GM12878 (cell line): ENCODE measurements around the gene LDLRAD4. TPM values are rescaled to one million over a fixed set of nuclear protein-coding genes. Genes with fewer than 3 reads are reported as not detected.

Experiments used
- ATAC-seq: fragments of 200-7000 bp; cut with Tn5 transposase; 3 replicates; pipeline ENCODE4 v1.9.1; 2020; ENCODE audit warnings: mild to moderate bottlenecking, moderate library complexity
- BruUV-seq: library from RNA; stranded (reverse); fragments of 400-500 nt; replicated peaks from 2 replicates; lab custom pipeline; 2021; lab: Mats Ljungman, UMichigan
- CTCF ChIA-PET: fragments of 300-600 bp; sonication (Branson Sonifier 250); formaldehyde crosslinking; extraction: SDS; loops from one replicate; lab custom pipeline; 2021; ENCODE audit warnings: inconsistent platforms; lab: Yijun Ruan, JAX
- POLR2A ChIA-PET: fragments of 350-600 bp; formaldehyde crosslinking; extraction: SDS; loops from one replicate; lab custom pipeline; 2021; ENCODE audit warnings: inconsistent platforms; lab: Charles Lee
- RAD21 ChIA-PET: fragments of 300-600 bp; sonication (Branson Sonifier 250); formaldehyde crosslinking; loops from one replicate; lab custom pipeline; 2023; ENCODE audit warnings: antibody characterized with exemption; ENCODE audit not compliant: unreplicated experiment; lab: Charles Lee
- SMC1A ChIA-PET: fragments of 300-600 bp; sonication (Branson Sonifier 250); formaldehyde crosslinking; loops from one replicate; lab custom pipeline; 2023; ENCODE audit not compliant: unreplicated experiment, uncharacterized antibody; lab: Charles Lee
- DNase-seq: peaks from one replicate; pipeline ENCODE4 v3.0.0-alpha.2; 2011; ENCODE audit warnings: low read depth, low spot score
- FAIRE-seq: peaks from 3 replicates; lab custom pipeline; 2011; peaks lifted over from hg19 to GRCh38; lab: Jason Lieb, UNC
- H2AFZ ChIP-seq: 2 replicates; pipeline ENCODE4 v1.6.0; 2011; ENCODE audit warnings: low read depth, low read length, control low read depth; ENCODE audit not compliant: control insufficient read depth
- H3K27ac ChIP-seq: 2 replicates; pipeline ENCODE4 v1.5.1; 2011; ENCODE audit warnings: control low read depth; ENCODE audit not compliant: control insufficient read depth, insufficient read depth
- H3K27me3 ChIP-seq, 2 experiments: replicated peaks in 1 of 2; 2 replicates each; pipeline versions ENCODE4 v1.6.0 to v1.6.1; 2011; ENCODE audit warnings: low read length in 1 of 2; ENCODE audit not compliant: control insufficient read depth in 2 of 2, insufficient read depth in 2 of 2
- H3K36me3 ChIP-seq, 2 experiments: 2 replicates each; pipeline ENCODE4 v1.5.1; 2011; ENCODE audit warnings: low read length in 1 of 2; ENCODE audit not compliant: control insufficient read depth in 2 of 2, insufficient read depth in 2 of 2
- H3K4me1 ChIP-seq: 2 replicates; pipeline ENCODE4 v1.6.1; 2011; ENCODE audit warnings: mild to moderate bottlenecking, low read length, moderate library complexity, mixed read lengths; ENCODE audit not compliant: control insufficient read depth, insufficient read depth
- H3K4me2 ChIP-seq: 2 replicates; pipeline ENCODE4 v1.6.0; 2011; ENCODE audit warnings: control low read depth; ENCODE audit not compliant: control insufficient read depth, insufficient read depth
- H3K4me3 ChIP-seq: fragments of 200-600 bp; sonication (generic); 2 replicates; pipeline ENCODE4 v1.5.1; 2016
- H3K79me2 ChIP-seq: 2 replicates; pipeline ENCODE4 v1.6.0; 2011; ENCODE audit warnings: low read length; ENCODE audit not compliant: control insufficient read depth, insufficient read depth
- H3K9ac ChIP-seq: 2 replicates; pipeline ENCODE4 v1.8.0; 2011; ENCODE audit warnings: low read length, control low read depth, mixed read lengths; ENCODE audit not compliant: control insufficient read depth, insufficient read depth
- H3K9me3 ChIP-seq: replicated peaks from 3 replicates; pipeline ENCODE4 v1.5.1; 2011; ENCODE audit warnings: mild to moderate bottlenecking, low read length; ENCODE audit not compliant: control insufficient read depth, insufficient read depth
- H4K20me1 ChIP-seq: 2 replicates; pipeline ENCODE4 v1.6.0; 2011; ENCODE audit not compliant: control insufficient read depth, insufficient read depth
- CREB1 ChIP-seq: IDR thresholded peaks from 2 replicates; pipeline ENCODE4 v1.6.1; 2012; ENCODE audit warnings: low read depth, mild to moderate bottlenecking, inconsistent platforms
- CTCF ChIP-seq, 3 experiments: IDR thresholded peaks in 2 of 3; conservative IDR thresholded peaks in 1 of 3; 2 replicates each; pipeline ENCODE4 v1.5.1; 2011; ENCODE audit warnings: low read depth in 3 of 3, low read length in 3 of 3, mild to moderate bottlenecking in 3 of 3, control low read depth in 2 of 3, moderate library complexity in 2 of 3, inconsistent platforms in 1 of 3, mixed read lengths in 1 of 3; ENCODE audit not compliant: control insufficient read depth in 2 of 3, insufficient read depth in 1 of 3; ENCODE audit errors: extremely low read depth in 1 of 3
- EP300 ChIP-seq, 2 experiments: fragments of 150-350 bp in 1 of 2; IDR thresholded peaks; 2 replicates each; pipeline ENCODE4 v1.6.1; 2011 to 2012; ENCODE audit warnings: low read depth in 2 of 2, low read length in 2 of 2, borderline replicate concordance in 1 of 2, improper control_type of control experiment in 1 of 2, inconsistent platforms in 1 of 2; ENCODE audit not compliant: control insufficient read depth in 1 of 2
- IKZF2 ChIP-seq, 2 experiments: fragments of 450-650 bp; IDR thresholded peaks; 2 replicates each; pipeline ENCODE4 v1.6.1; 2017; ENCODE audit warnings: mild to moderate bottlenecking in 2 of 2, moderate library complexity in 2 of 2
- MTA2 ChIP-seq: fragments of 450-650 bp; IDR thresholded peaks from 2 replicates; pipeline ENCODE4 v1.6.1; 2016; ENCODE audit warnings: low read depth, mild to moderate bottlenecking, moderate library complexity
- RCOR1 ChIP-seq: conservative IDR thresholded peaks from 2 replicates; pipeline ENCODE4 v1.6.1; 2012; ENCODE audit warnings: low read depth, low read length, improper control_type of control experiment
- WGBS: methylation state at CpG from one replicate; pipeline ENCODE4 v1.1.6; 2016; ENCODE audit warnings: low lambda C conversion rate; ENCODE audit not compliant: insufficient replicate concordance, insufficient coverage; ENCODE audit errors: missing lambda C conversion rate; 5-methylcytosine and 5-hydroxymethylcytosine counted together
- in situ Hi-C: fragments of 300-500 bp; cut with MboI; formaldehyde crosslinking; loops from 9 replicates; pipeline ENCODE4 v1.14.3; 2018; ENCODE audit warnings: mixed read lengths
- intact Hi-C: fragments of 100-400 bp; cut with micrococcal nuclease; formaldehyde crosslinking; loops from one replicate; pipeline ENCODE4 v1.14.2; 2022; ENCODE audit not compliant: unreplicated experiment
- polyA plus RNA-seq, 11 experiments: library from polyadenylated mRNA; depleted of rRNA in 4 of 11; unstranded in 6 of 11; stranded (reverse) in 5 of 11; fragments of >200 nt; fragmentation: Nextera tagmentation in 4 of 11; fragmentation: Illumina TruSeq in 1 of 11; extraction: Ambion mirVana in 4 of 11; extraction: Trizol in 1 of 11; gene quantifications; 1 replicate in 1 of 11; 2 replicates in 10 of 11; pipeline versions ENCODE4 v1.2.1 to v1.2.3, GENCODE V29; 2011 to 2016; ENCODE audit warnings: inconsistent platforms in 2 of 11, missing spikeins in 2 of 11, low read depth in 1 of 11
- total RNA-seq, 4 experiments: library from RNA; depleted of rRNA in 3 of 4; stranded (reverse); fragments of >200 nt in 3 of 4; fragmentation: Illumina TruSeq in 1 of 4; extraction: Trizol in 1 of 4; gene quantifications; 2 replicates each; pipeline versions ENCODE4 v1.2.1 to v1.2.3, GENCODE V29; 2013 to 2021

Gene LDLRAD4
- total and polyA plus RNA-seq, 10 of the 15 experiments (the other 5 are each of a cell fraction or from before 2014, with no cell fraction given), result 2.7 to 16.8 (median 11.2) TPM

GRCh38 chr18:13273800-13274199, 55.2 kb downstream of the LDLRAD4 start:
- Histone ChIP-seq H3K9me3 (no peaks in the 10 kb centered on the region), H3K4me3 (no peak overlapping the region), H3K79me2 (no peaks in the 10 kb centered on the region), H3K27me3 (peaks cover 2 to 5% of the 10 kb centered on the region in 2 experiments; a peak in 3 of 4 replicates), H2AFZ (no peak overlapping the region), H3K36me3 (no peaks in the 10 kb centered on the region), H3K27ac (no peak overlapping the region), H3K9ac (no peak overlapping the region), H3K4me1 (no peaks in the 10 kb centered on the region), H4K20me1 (no peaks in the 10 kb centered on the region), H3K4me2 (no peak overlapping the region)
- ATAC-seq (no peak), FAIRE-seq (no peak), DNase-seq (no peak)
- in situ Hi-C loops, result no loop called here
- BruUV-seq, result no TSS peak
- SMC1A ChIA-PET, result interaction anchor here (1.0 to 1.4 kb wide), 2 partner anchors 10 to 25 kb away, joined by 3 to 4 read pairs; no protein-coding TSS in a partner anchor
- 41% methylated on average over 9 of the region's 9 CpGs for WGBS
- POLR2A ChIA-PET, result no interaction called here
- TF ChIP-seq RCOR1, result no peak
- TF ChIP-seq CTCF (IDR thresholded peaks at IDR 0.05 in 2 of 3, conservative IDR thresholded peaks at IDR 0.05 in 1 of 3; ENCODE audit: control insufficient read depth in 2 of 3, extremely low read depth in 1 of 3, insufficient read depth in 1 of 3, low read depth in 3 of 3, low read length in 3 of 3), result no peak
- TF ChIP-seq MTA2, result no peak
- TF ChIP-seq IKZF2 (IDR thresholded peaks at IDR 0.05), result no peak
- no peak for TF ChIP-seq EP300 (IDR thresholded peaks at IDR 0.05; ENCODE audit: borderline replicate concordance in 1 of 2, control insufficient read depth in 1 of 2, low read depth in 2 of 2, low read length in 2 of 2)
- TF ChIP-seq CREB1, result no peak
- intact Hi-C loops, result loop anchor here (10.0 kb wide), 1 partner anchor 49 kb away; no protein-coding TSS in a partner anchor
- CTCF ChIA-PET, result interaction anchor here (1.1 kb wide), 1 partner anchor 58 kb away, joined by 4 read pairs; no protein-coding TSS in a partner anchor
- RAD21 ChIA-PET, result no interaction called here
